ENCODE results near the gene RBM4B. TPM values are rescaled to one million over a fixed set of nuclear protein-coding genes. Genes with fewer than 3 reads are reported as not detected.

RBM4B gene
- total and polyA plus RNA-seq, 4 donors, result 7.1 to 13.8 (median 10.6) TPM

- Histone ChIP-seq H3K36me3 (ENCODE audit: control insufficient read depth in 4 of 4, insufficient read depth in 3 of 4, low read depth in 1 of 4, low read length in 3 of 4) (peaks cover 3 to 23% (median 19%) of the 10 kb centered on the region in 4 donors), H3K4me1 (ENCODE audit: control insufficient read depth in 4 of 4, insufficient read depth in 4 of 4, low read length in 3 of 4) (peaks cover 3 to 44% (median 33%) of the 10 kb centered on the region in 4 donors), H3K4me3 (ENCODE audit: low read depth in 1 of 3, low read length in 3 of 3) (no peak overlapping the region), H3K27ac (ENCODE audit: low read depth in 1 of 2, low read length in 2 of 2) (no peak overlapping the region), H3K27me3 (ENCODE audit: control insufficient read depth in 4 of 4, insufficient read depth in 4 of 4, low read length in 3 of 4) (no peaks in the 10 kb centered on the region), H3K9me3 (ENCODE audit: control insufficient read depth in 4 of 4, low read length in 3 of 4) (no peaks in the 10 kb centered on the region), H3K9ac (ENCODE audit: low read depth in 1 of 2, low read length in 2 of 2) (no peak overlapping the region)
- no peak for TF ChIP-seq EGR1 (IDR thresholded peaks at IDR 0.05; ENCODE audit: low read depth in 2 of 2)
- no peak for TF ChIP-seq SP1 (IDR thresholded peaks at IDR 0.05)
- no peak for TF ChIP-seq GABPA (IDR thresholded peaks at IDR 0.05 in 1 of 2, conservative IDR thresholded peaks at IDR 0.05 in 1 of 2)
- no peak for TF ChIP-seq MAX (IDR thresholded peaks at IDR 0.05)
- TF ChIP-seq ATF3 (IDR thresholded peaks at IDR 0.05), result no peak
- TF ChIP-seq ZBTB33 (IDR thresholded peaks at IDR 0.05), result no peak
- no peak for TF ChIP-seq CTCF (IDR thresholded peaks at IDR 0.05; ENCODE audit: low read depth, low read length, missing input control)
- no peak for TF ChIP-seq HNF4G (IDR thresholded peaks at IDR 0.05)
- TF ChIP-seq RXRA (IDR thresholded peaks at IDR 0.05), result no peak
- no peak for TF ChIP-seq RAD21 (IDR thresholded peaks at IDR 0.05)
- no peak for TF ChIP-seq YY1 (IDR thresholded peaks at IDR 0.05)
- no peak for TF ChIP-seq JUND (IDR thresholded peaks at IDR 0.05)
- TF ChIP-seq NR2F2 (IDR thresholded peaks at IDR 0.05), result no peak
- no peak for TF ChIP-seq HNF4A (conservative IDR thresholded peaks at IDR 0.05)
- TF ChIP-seq TAF1 (conservative IDR thresholded peaks at IDR 0.05), result no peak
- TF ChIP-seq REST (IDR thresholded peaks at IDR 0.05), result no peak
- no peak for DNase-seq (ENCODE audit: low spot score)
- WGBS, result 65% methylated on average over 3 of the region's 3 CpGs
Measured at GRCh38 chr11:66716996-66717395, 39.3 kb upstream of the RBM4B start.

Measured in liver (tissue), 9 donors.